B cell (primary cell): ENCODE data around the gene NPAS2.

Experiments
- EZH2 ChIP-seq: IDR thresholded peaks from 2 replicates; pipeline ENCODE4 v1.6.1; 2012; ENCODE audit warnings: borderline replicate concordance, low read depth, mild to moderate bottlenecking, moderate library complexity, low read length; ENCODE audit not compliant: insufficient read depth, poor library complexity, severe bottlenecking
- TF ChIP-seq, protein P1 (sequence below): fragments of 200-600 bp; IDR thresholded peaks from one replicate; pipeline ENCODE4 v1.8.0; 2022; ENCODE audit warnings: antibody characterized with exemption, mild to moderate bottlenecking

DNA sequence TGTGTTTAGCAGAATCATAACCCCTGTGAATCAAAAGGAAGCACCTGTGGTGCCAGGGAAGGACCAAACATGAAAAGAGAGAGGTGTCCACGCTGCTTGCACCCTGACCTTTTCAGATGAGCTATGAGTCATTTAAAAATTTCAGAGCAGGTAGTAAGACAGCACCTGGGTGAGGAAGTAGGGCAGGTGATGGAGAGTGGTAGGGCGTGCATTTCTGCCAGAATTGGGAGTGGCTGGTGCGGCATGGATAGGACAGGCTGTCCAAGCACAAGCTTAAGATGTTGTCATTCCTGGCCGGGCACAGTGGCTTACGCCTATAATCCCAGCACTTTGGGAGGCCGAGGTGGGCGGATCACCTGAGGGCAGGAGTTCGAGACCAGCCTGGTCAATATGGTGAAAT lies 36.8 kb downstream of the NPAS2 start:
- TF ChIP-seq, protein P1, sequence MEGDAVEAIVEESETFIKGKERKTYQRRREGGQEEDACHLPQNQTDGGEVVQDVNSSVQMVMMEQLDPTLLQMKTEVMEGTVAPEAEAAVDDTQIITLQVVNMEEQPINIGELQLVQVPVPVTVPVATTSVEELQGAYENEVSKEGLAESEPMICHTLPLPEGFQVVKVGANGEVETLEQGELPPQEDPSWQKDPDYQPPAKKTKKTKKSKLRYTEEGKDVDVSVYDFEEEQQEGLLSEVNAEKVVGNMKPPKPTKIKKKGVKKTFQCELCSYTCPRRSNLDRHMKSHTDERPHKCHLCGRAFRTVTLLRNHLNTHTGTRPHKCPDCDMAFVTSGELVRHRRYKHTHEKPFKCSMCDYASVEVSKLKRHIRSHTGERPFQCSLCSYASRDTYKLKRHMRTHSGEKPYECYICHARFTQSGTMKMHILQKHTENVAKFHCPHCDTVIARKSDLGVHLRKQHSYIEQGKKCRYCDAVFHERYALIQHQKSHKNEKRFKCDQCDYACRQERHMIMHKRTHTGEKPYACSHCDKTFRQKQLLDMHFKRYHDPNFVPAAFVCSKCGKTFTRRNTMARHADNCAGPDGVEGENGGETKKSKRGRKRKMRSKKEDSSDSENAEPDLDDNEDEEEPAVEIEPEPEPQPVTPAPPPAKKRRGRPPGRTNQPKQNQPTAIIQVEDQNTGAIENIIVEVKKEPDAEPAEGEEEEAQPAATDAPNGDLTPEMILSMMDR, result no peak
- TF ChIP-seq EZH2, result no peak
